Measurements from ENCODE around the gene TMEM63C.

TMEM63C gene

GRCh38 chr14:77186911-77187648 lies 5.5 kb downstream of the TMEM63C start:
- H3K4ac ChIP-seq (ENCODE audit: low read depth, low read length): no peak overlapping the region
- H3K9me3 ChIP-seq (ENCODE audit: insufficient read depth, low read depth, low read length): no peaks in the 10 kb centered on the region
- no peak overlapping the region for H4K91ac ChIP-seq (ENCODE audit: low read depth, low read length)
- H3K4me3 ChIP-seq (ENCODE audit: low read depth, low read length): no peak overlapping the region
- peaks cover 2 to 3% of the 10 kb centered on the region in 2 experiments for H3K4me1 ChIP-seq (ENCODE audit: control insufficient read depth in 1 of 2, insufficient read depth in 2 of 2, low read length in 2 of 2)
- no peak overlapping the region for H4K8ac ChIP-seq (ENCODE audit: low read depth, low read length)
- no peaks in the 10 kb centered on the region for H3K27me3 ChIP-seq (ENCODE audit: insufficient read depth, low read length)
- H4K12ac ChIP-seq (ENCODE audit: low read depth, low read length): no peak overlapping the region
- no peak for DNase-seq
- H3K14ac ChIP-seq (ENCODE audit: low read length): no peak overlapping the region
- WGBS (ENCODE audit: extremely low coverage, insufficient coverage, insufficient read length): no CpG with 5 or more reads among the region's 15 CpGs
- no peak overlapping the region for H3K27ac ChIP-seq (ENCODE audit: low read depth, low read length)
- no peaks in the 10 kb centered on the region for H3K36me3 ChIP-seq (ENCODE audit: control insufficient read depth in 1 of 2, insufficient read depth in 2 of 2, low read length in 2 of 2)
- H3K18ac ChIP-seq (ENCODE audit: low read length): no peak overlapping the region
- H2AFZ ChIP-seq (ENCODE audit: insufficient read depth, low read length, poor library complexity): no peak overlapping the region
- no peaks in the 10 kb centered on the region for H3K79me2 ChIP-seq (ENCODE audit: control insufficient read depth, insufficient read depth, low read length, poor library complexity)
- H3K4me2 ChIP-seq (ENCODE audit: low read length): no peak overlapping the region
- H3K9ac ChIP-seq (ENCODE audit: low read length): no peak overlapping the region
- no peak overlapping the region for H2BK12ac ChIP-seq (ENCODE audit: low read length)
- H3K23ac ChIP-seq (ENCODE audit: low read length): no peak overlapping the region
- no peaks in the 10 kb centered on the region for H3K79me1 ChIP-seq (ENCODE audit: low read length)
- H2BK120ac ChIP-seq (ENCODE audit: insufficient read depth, low read length, poor library complexity): no peak overlapping the region
- H2BK5ac ChIP-seq (ENCODE audit: low read depth, low read length, poor library complexity): no peak overlapping the region
- no peak overlapping the region for H2AK5ac ChIP-seq (ENCODE audit: low read length)

GRCh38 chr14:77187649-77188012 lies 6.0 kb downstream of the TMEM63C start:
- Histone ChIP-seq H3K4ac (ENCODE audit: low read depth, low read length) (no peak overlapping the region), H3K27ac (ENCODE audit: low read depth, low read length) (no peak overlapping the region), H3K79me1 (ENCODE audit: low read length) (no peaks in the 10 kb centered on the region), H4K91ac (ENCODE audit: low read depth, low read length) (no peak overlapping the region), H3K14ac (ENCODE audit: low read length) (no peak overlapping the region), H2AFZ (ENCODE audit: insufficient read depth, low read length, poor library complexity) (no peak overlapping the region), H2BK12ac (ENCODE audit: low read length) (no peak overlapping the region), H3K9me3 (ENCODE audit: insufficient read depth, low read depth, low read length) (no peaks in the 10 kb centered on the region), H3K79me2 (ENCODE audit: control insufficient read depth, insufficient read depth, low read length, poor library complexity) (no peaks in the 10 kb centered on the region), H3K18ac (ENCODE audit: low read length) (no peak overlapping the region), H2BK120ac (ENCODE audit: insufficient read depth, low read length, poor library complexity) (no peak overlapping the region), H3K4me3 (ENCODE audit: low read depth, low read length) (no peak overlapping the region), H4K8ac (ENCODE audit: low read depth, low read length) (no peak overlapping the region), H3K4me1 (ENCODE audit: control insufficient read depth in 1 of 2, insufficient read depth in 2 of 2, low read length in 2 of 2) (no peaks in the 10 kb centered on the region), H3K36me3 (ENCODE audit: control insufficient read depth in 1 of 2, insufficient read depth in 2 of 2, low read length in 2 of 2) (no peaks in the 10 kb centered on the region), H3K9ac (ENCODE audit: low read length) (no peak overlapping the region), H4K12ac (ENCODE audit: low read depth, low read length) (no peak overlapping the region), H3K27me3 (ENCODE audit: insufficient read depth, low read length) (no peaks in the 10 kb centered on the region), H2AK5ac (ENCODE audit: low read length) (no peak overlapping the region), H2BK5ac (ENCODE audit: low read depth, low read length, poor library complexity) (no peak overlapping the region), H3K23ac (ENCODE audit: low read length) (no peak overlapping the region), H3K4me2 (ENCODE audit: low read length) (no peak overlapping the region)
- no CpG with 5 or more reads among the region's 3 CpGs for WGBS (ENCODE audit: extremely low coverage, insufficient coverage, insufficient read length)
- no peak for DNase-seq

GRCh38 chr14:77189479-77189878 lies 7.9 kb downstream of the TMEM63C start:
- Histone ChIP-seq H3K14ac (ENCODE audit: low read length) (no peak overlapping the region), H4K12ac (ENCODE audit: low read depth, low read length) (no peak overlapping the region), H3K23ac (ENCODE audit: low read length) (no peak overlapping the region), H3K18ac (ENCODE audit: low read length) (no peak overlapping the region), H2BK12ac (ENCODE audit: low read length) (no peak overlapping the region), H2BK5ac (ENCODE audit: low read depth, low read length, poor library complexity) (no peak overlapping the region), H3K4me2 (ENCODE audit: low read length) (no peak overlapping the region), H3K9me3 (ENCODE audit: insufficient read depth, low read depth, low read length) (no peaks in the 10 kb centered on the region), H3K79me2 (ENCODE audit: control insufficient read depth, insufficient read depth, low read length, poor library complexity) (no peaks in the 10 kb centered on the region), H3K36me3 (ENCODE audit: control insufficient read depth in 1 of 2, insufficient read depth in 2 of 2, low read length in 2 of 2) (no peaks in the 10 kb centered on the region), H3K4me1 (ENCODE audit: control insufficient read depth in 1 of 2, insufficient read depth in 2 of 2, low read length in 2 of 2) (no peaks in the 10 kb centered on the region), H2AFZ (ENCODE audit: insufficient read depth, low read length, poor library complexity) (no peak overlapping the region), H3K4ac (ENCODE audit: low read depth, low read length) (no peak overlapping the region), H3K27me3 (ENCODE audit: insufficient read depth, low read length) (no peaks in the 10 kb centered on the region), H4K91ac (ENCODE audit: low read depth, low read length) (no peak overlapping the region), H2AK5ac (ENCODE audit: low read length) (no peak overlapping the region), H3K27ac (ENCODE audit: low read depth, low read length) (no peak overlapping the region), H3K9ac (ENCODE audit: low read length) (no peak overlapping the region), H2BK120ac (ENCODE audit: insufficient read depth, low read length, poor library complexity) (no peak overlapping the region), H3K79me1 (ENCODE audit: low read length) (no peaks in the 10 kb centered on the region), H3K4me3 (ENCODE audit: low read depth, low read length) (no peak overlapping the region), H4K8ac (ENCODE audit: low read depth, low read length) (no peak overlapping the region)
- no CpG with 5 or more reads among the region's 4 CpGs for WGBS (ENCODE audit: extremely low coverage, insufficient coverage, insufficient read length)
- no peak for DNase-seq

GRCh38 chr14:77190977-77191376 lies 9.4 kb downstream of the TMEM63C start:
- Histone ChIP-seq H3K79me1 (ENCODE audit: low read length) (no peaks in the 10 kb centered on the region), H4K8ac (ENCODE audit: low read depth, low read length) (no peak overlapping the region), H3K4ac (ENCODE audit: low read depth, low read length) (no peak overlapping the region), H4K12ac (ENCODE audit: low read depth, low read length) (no peak overlapping the region), H3K27ac (ENCODE audit: low read depth, low read length) (no peak overlapping the region), H3K4me1 (ENCODE audit: control insufficient read depth in 1 of 2, insufficient read depth in 2 of 2, low read length in 2 of 2) (no peaks in the 10 kb centered on the region), H3K27me3 (ENCODE audit: insufficient read depth, low read length) (no peaks in the 10 kb centered on the region), H3K18ac (ENCODE audit: low read length) (no peak overlapping the region), H2BK12ac (ENCODE audit: low read length) (no peak overlapping the region), H2BK120ac (ENCODE audit: insufficient read depth, low read length, poor library complexity) (no peak overlapping the region), H4K91ac (ENCODE audit: low read depth, low read length) (no peak overlapping the region), H3K23ac (ENCODE audit: low read length) (no peak overlapping the region), H3K14ac (ENCODE audit: low read length) (no peak overlapping the region), H3K4me2 (ENCODE audit: low read length) (no peak overlapping the region), H3K79me2 (ENCODE audit: control insufficient read depth, insufficient read depth, low read length, poor library complexity) (no peaks in the 10 kb centered on the region), H3K9me3 (ENCODE audit: insufficient read depth, low read depth, low read length) (no peaks in the 10 kb centered on the region), H2BK5ac (ENCODE audit: low read depth, low read length, poor library complexity) (no peak overlapping the region), H2AK5ac (ENCODE audit: low read length) (no peak overlapping the region), H3K4me3 (ENCODE audit: low read depth, low read length) (no peak overlapping the region), H3K36me3 (ENCODE audit: control insufficient read depth in 1 of 2, insufficient read depth in 2 of 2, low read length in 2 of 2) (no peaks in the 10 kb centered on the region), H2AFZ (ENCODE audit: insufficient read depth, low read length, poor library complexity) (no peak overlapping the region), H3K9ac (ENCODE audit: low read length) (no peak overlapping the region)
- no peak for DNase-seq
- WGBS (ENCODE audit: extremely low coverage, insufficient coverage, insufficient read length): no CpG with 5 or more reads among the region's 1 CpG

All from trophoblast cell (in vitro differentiated cells and primary cell).